LHCN-M2 (cell line): Measurements from ENCODE around the gene CEP70. TPM values are rescaled to one million over a fixed set of nuclear protein-coding genes. Genes with fewer than 3 reads are reported as not detected.
"Not testable (repeated sequence)": the region's sequence is repeated elsewhere in the genome, so short reads cannot be mapped to it uniquely, and the experiment has no call there.

Source experiments
- DNase-seq: peaks from one replicate; pipeline ENCODE4 v3.0.0-alpha.2; 2012; ENCODE audit warnings: low read depth
- total RNA-seq: library from RNA; depleted of rRNA; stranded (reverse); fragments of >200 nt; gene quantifications from 2 replicates; pipeline ENCODE4 v1.2.3, GENCODE V29; 2014

Gene CEP70
- total RNA-seq, 1 experiment from 2014 or later: 22.6 TPM

- DNase-seq: no peak
These were observed 2.7 kb downstream of the CEP70 start for GRCh38 chr3:138591392-138591791.

DNA sequence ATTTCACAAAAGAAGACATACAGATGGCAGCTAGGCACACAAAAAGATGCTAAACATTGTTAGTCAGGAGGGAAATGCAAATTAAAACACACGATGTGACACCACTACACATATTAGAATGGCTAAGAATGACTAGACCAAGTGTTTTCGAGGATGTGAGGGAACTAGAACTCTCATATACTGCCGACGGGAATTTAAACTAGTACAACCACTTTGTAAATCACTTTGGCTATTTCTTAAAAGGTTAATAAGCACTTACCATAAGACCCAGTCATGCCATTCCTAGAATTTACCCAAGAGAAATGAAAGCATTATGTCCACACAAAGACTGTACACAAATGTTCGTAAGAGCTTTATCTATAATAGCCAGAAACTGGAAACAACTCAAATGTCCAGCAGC is 5.6 kb downstream of the CEP70 start:
- DNase-seq: no peak

- DNase-seq: no peak
These were observed 6.7 kb downstream of the CEP70 start for GRCh38 chr3:138587374-138587773.

DNA sequence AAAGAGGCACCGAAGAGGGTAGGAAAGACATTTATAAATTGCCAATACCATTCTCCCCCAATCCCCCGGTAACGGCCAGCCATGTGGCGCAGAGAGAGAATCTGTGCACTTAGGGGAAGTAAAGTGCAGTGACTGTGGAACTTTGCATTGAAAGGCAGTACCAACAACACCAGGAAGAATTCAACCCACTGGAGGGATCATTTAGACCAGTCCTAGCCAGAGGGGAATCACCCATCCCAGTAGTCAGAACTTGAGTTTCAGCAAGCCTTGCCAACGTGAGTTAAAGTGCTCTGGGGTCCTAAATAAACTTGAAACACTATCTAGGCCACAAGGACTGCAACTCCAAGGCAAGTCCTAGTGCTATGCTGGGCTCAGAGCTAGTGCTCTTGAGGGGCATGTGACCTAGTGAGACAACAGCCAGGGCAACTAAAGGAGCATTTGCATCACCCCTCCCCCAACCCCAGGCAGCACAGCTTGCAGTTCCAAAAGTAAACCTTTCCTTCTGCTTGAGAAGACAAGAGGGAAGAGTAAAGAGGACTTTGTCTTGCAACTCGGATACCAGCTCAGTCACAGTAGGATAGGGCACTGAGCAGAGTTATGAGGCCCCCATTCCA is 15.0 kb downstream of the CEP70 start:
- no peak for DNase-seq

GRCh38 chr3:138578141-138578540 is 15.9 kb downstream of the CEP70 start:
- DNase-seq: no peak

- DNase-seq: no peak
These were observed 20.9 kb downstream of the CEP70 start for GRCh38 chr3:138573138-138573537.

DNA sequence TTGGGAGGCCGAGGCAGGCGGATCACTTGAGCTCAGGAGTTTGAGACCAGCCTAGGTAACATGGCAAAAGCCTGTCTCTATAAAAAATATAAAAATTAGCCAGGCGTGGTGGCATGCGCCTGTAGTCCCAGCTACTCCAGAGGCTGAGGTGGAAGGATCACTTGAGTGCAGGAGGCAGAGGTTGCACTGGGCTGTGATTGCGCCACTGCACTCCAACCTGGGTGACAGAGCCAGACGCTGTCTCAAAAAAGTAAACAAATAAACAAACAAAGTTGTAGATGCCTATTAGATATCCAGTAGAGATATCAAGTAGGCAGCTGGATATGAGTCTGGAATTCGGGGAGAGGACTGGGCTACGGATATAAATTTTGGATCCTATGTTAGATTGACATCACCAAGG is 24.4 kb downstream of the CEP70 start:
- DNase-seq: not testable (repeated sequence)

DNA sequence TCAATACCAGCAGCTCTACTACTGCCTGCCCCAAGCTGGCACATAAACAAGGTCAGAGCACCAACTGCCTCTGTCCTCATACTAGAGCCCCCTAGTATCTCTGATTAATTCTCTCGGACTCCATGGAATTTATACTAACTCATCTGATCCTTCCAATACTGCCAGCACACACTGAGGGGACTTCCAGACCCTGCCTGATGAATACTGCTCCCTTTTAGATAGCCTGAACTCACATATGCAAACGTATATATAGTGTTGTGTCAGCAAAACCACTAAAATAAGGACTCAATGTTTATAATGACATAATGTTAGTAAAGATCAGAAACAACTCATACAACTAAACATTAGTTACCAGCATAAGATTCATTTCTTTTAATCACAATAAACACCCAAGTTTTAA is 25.0 kb downstream of the CEP70 start:
- DNase-seq: no peak

- DNase-seq: no peak
These were observed 26.7 kb downstream of the CEP70 start for GRCh38 chr3:138567403-138567802.

DNA sequence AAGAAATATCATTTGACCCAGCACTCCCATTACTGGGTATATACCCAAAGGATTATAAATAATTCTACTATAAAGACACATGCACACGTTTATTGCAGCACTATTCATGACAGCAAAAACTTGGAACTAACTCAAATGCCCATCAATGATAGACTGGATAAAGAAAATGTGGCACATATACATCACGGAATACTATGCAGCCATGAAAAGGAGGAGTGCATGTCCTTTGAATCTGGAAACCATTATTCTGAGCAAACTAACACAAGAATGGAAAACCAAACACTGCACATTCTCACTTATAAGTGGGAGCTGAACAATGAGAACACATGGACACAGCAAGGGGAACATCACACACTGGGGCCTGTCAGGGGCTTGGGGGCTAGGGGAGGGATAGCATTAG is 27.8 kb downstream of the CEP70 start:
- not testable (repeated sequence) for DNase-seq

DNA sequence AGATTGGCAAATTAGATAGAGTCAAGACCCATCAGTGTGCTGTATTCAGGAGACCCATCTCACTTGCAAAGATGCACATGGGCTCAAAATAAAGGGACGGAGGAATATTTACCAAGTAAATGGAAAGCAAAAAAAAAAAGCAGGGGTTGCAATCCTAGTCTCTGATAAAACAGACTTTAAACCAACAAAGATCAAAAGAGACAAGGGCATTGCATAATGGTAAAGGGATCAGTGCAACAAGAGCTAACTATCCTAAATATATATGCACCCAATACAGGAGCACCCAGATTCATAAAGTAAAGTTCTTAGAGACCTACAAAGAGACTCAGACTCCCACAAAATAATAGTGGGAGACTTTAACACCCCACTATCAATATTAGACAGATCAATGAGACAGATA is 31.2 kb downstream of the CEP70 start:
- not testable (repeated sequence) for DNase-seq

GRCh38 chr3:138560501-138560900 is 33.6 kb downstream of the CEP70 start:
- DNase-seq: no peak

GRCh38 chr3:138559134-138559533 is 34.9 kb downstream of the CEP70 start:
- DNase-seq: no peak

- DNase-seq: not testable (repeated sequence)
These were observed 39.3 kb downstream of the CEP70 start for GRCh38 chr3:138554775-138555174.

GRCh38 chr3:138550958-138551357 is 43.1 kb downstream of the CEP70 start:
- not testable (repeated sequence) for DNase-seq

- DNase-seq: no peak
These were observed 44.7 kb downstream of the CEP70 start for GRCh38 chr3:138549179-138549977.

GRCh38 chr3:138547342-138547975 is 46.6 kb downstream of the CEP70 start:
- no peak for DNase-seq

- no peak for DNase-seq
These were observed 49.5 kb downstream of the CEP70 start for GRCh38 chr3:138544546-138544945.

- no peak for DNase-seq
These were observed 51.1 kb downstream of the CEP70 start for GRCh38 chr3:138542977-138543376.

- DNase-seq: no peak
These were observed 54.7 kb downstream of the CEP70 start for GRCh38 chr3:138539352-138539751.

- DNase-seq: not testable (repeated sequence)
These were observed 72.6 kb downstream of the CEP70 start for GRCh38 chr3:138521445-138521844.

- DNase-seq: no peak
These were observed 80.8 kb downstream of the CEP70 start for GRCh38 chr3:138513090-138513843.
